Suprapubic skin (tissue), 4 donors: Measurements from ENCODE around the gene CLASP2. TPM values are rescaled to one million over a fixed set of nuclear protein-coding genes. Genes with fewer than 3 reads are reported as not detected.
"Not testable (repeated sequence)": the region's sequence is repeated elsewhere in the genome, so short reads cannot be mapped to it uniquely, and the experiment has no call there.

ENCODE experiments used
- DNase-seq, 2 donors: peaks; one replicate each; pipeline ENCODE4 v3.0.0-alpha.2; 2019; ENCODE audit warnings: low spot score in 2 of 2
- H3K27ac ChIP-seq: fragments of 200-600 bp; sonication (generic); one replicate; pipeline ENCODE4 v1.5.1; 2019
- H3K27me3 ChIP-seq: fragments of 200-600 bp; sonication (generic); one replicate; pipeline ENCODE4 v1.5.1; 2019
- H3K36me3 ChIP-seq: fragments of 200-600 bp; sonication (generic); one replicate; pipeline ENCODE4 v1.5.1; 2019
- H3K4me1 ChIP-seq: fragments of 200-600 bp; sonication (generic); one replicate; pipeline ENCODE4 v1.5.1; 2019
- H3K4me3 ChIP-seq: fragments of 200-600 bp; sonication (generic); one replicate; pipeline ENCODE4 v1.5.1; 2019; ENCODE audit warnings: mild to moderate bottlenecking
- H3K9me3 ChIP-seq: fragments of 200-600 bp; sonication (generic); one replicate; pipeline ENCODE4 v1.5.1; 2019
- EP300 ChIP-seq: sonication (generic); formaldehyde crosslinking; IDR thresholded peaks from one replicate; pipeline ENCODE4 v1.6.1; 2017; ENCODE audit warnings: antibody characterized with exemption
- POLR2A ChIP-seq, 2 donors: fragments of 450-650 bp; IDR thresholded peaks; one replicate each; pipeline ENCODE4 v1.6.1; 2017; ENCODE audit warnings: antibody characterized with exemption in 2 of 2, mild to moderate bottlenecking in 2 of 2, moderate library complexity in 2 of 2
- POLR2AphosphoS5 ChIP-seq, 3 donors: sonication (generic); formaldehyde crosslinking; IDR thresholded peaks; one replicate each; pipeline ENCODE4 v1.6.1; 2017; ENCODE audit warnings: antibody characterized with exemption in 3 of 3
- WGBS: methylation state at CpG from one replicate; pipeline ENCODE4 v1.1.5; 2018; 5-methylcytosine and 5-hydroxymethylcytosine counted together
- total RNA-seq, 4 donors: library from RNA; depleted of rRNA; stranded (reverse); fragments of >200 nt; gene quantifications; one replicate each; pipeline ENCODE4 v1.1.0, GENCODE V29; 2016
- TF ChIP-seq, protein P1 (sequence below), 2 donors: fragments of 200-600 bp in 1 of 2; fragments of 450-650 bp in 1 of 2; sonication (generic) in 1 of 2; IDR thresholded peaks; one replicate each; pipeline ENCODE4 v1.5.1; 2016 to 2019; ENCODE audit warnings: antibody characterized with exemption in 2 of 2, mild to moderate bottlenecking in 1 of 2, moderate library complexity in 1 of 2

CLASP2 gene
- total RNA-seq, 4 donors from 2014 or later, result 44.8 to 140 (median 59.7) TPM

DNA sequence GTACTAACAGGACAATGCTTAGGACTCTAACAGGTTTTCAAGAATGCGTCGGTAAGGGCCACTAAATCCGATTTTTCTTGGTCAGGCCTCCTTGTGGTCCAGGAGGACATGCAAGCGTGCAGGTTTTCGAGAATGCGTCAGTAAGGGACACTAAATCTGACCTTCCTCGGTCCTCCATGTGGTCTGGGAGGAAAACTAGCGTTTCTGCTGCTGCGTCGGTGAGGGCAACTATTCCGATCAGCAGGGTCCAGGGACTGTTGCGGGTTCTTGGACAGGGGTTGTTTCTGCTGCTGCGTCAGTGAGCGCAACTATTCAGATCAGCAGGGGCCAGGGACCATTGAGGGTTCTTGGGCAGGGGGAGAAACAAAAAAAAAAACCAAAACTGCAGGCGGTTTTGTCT, 270.1 kb downstream of the CLASP2 start:
- Histone ChIP-seq H3K4me3 (no peak overlapping the region), H3K36me3 (no peaks in the 10 kb centered on the region), H3K9me3 (no peaks in the 10 kb centered on the region), H3K27me3 (no peaks in the 10 kb centered on the region), H3K4me1 (no peaks in the 10 kb centered on the region), H3K27ac (no peak overlapping the region)
- no peak for DNase-seq
- 96% methylated on average over 15 of the region's 15 CpGs for WGBS
- TF ChIP-seq EP300 (no peak), POLR2AphosphoS5 (IDR thresholded peaks at IDR 0.05) (no peak), POLR2A (IDR thresholded peaks at IDR 0.05) (no peak)
- TF ChIP-seq, protein P1, sequence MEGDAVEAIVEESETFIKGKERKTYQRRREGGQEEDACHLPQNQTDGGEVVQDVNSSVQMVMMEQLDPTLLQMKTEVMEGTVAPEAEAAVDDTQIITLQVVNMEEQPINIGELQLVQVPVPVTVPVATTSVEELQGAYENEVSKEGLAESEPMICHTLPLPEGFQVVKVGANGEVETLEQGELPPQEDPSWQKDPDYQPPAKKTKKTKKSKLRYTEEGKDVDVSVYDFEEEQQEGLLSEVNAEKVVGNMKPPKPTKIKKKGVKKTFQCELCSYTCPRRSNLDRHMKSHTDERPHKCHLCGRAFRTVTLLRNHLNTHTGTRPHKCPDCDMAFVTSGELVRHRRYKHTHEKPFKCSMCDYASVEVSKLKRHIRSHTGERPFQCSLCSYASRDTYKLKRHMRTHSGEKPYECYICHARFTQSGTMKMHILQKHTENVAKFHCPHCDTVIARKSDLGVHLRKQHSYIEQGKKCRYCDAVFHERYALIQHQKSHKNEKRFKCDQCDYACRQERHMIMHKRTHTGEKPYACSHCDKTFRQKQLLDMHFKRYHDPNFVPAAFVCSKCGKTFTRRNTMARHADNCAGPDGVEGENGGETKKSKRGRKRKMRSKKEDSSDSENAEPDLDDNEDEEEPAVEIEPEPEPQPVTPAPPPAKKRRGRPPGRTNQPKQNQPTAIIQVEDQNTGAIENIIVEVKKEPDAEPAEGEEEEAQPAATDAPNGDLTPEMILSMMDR (IDR thresholded peaks at IDR 0.05), result no peak

DNA sequence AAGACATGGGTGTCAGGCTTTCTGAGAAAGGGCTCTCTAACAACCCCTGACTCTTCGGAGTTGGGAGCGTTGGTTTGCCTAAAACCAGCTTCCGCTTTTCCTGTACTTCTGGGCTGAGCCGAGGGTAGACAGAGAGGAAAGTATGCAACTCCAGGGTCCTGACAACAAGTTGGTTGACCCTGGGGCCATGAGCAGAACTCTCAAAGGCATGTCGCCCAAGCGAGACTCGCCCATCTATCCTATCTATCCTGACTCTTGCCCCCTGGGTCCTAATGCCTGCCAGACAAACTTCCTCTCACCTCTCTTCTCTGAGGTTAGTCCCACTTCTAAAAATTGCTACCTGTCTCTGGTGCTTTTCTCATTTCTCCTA, 270.8 kb downstream of the CLASP2 start:
- 73% methylated on average over 7 of the region's 7 CpGs for WGBS
- not testable (repeated sequence) for H3K4me3 ChIP-seq, H3K36me3 ChIP-seq, DNase-seq, H3K4me1 ChIP-seq, H3K27me3 ChIP-seq, H3K9me3 ChIP-seq, H3K27ac ChIP-seq

Other genes starting within 250 kb of the CLASP2 start
- 100 to 1,000 TPM; 117 to 174 (median 135) TPM for gene PDCD6IP, start 80.4 kb upstream of the CLASP2 start, total RNA-seq